CD4-positive, alpha-beta T cell (primary cell): ENCODE results near the gene RPL13A. TPM values are rescaled to one million over a fixed set of nuclear protein-coding genes. Genes with fewer than 3 reads are reported as not detected.

Source experiments
- ATAC-seq: fragments of 200-7000 bp; cut with Tn5 transposase; one replicate; pipeline ENCODE4 v1.10.0; 2022; ENCODE audit warnings: mild to moderate bottlenecking; ENCODE audit not compliant: poor library complexity
- CTCF ChIA-PET: fragments of 350-600 bp; sonication (Branson Sonifier 250); formaldehyde crosslinking; loops from one replicate; lab custom pipeline; 2021; ENCODE audit warnings: antibody characterized with exemption, inconsistent platforms; lab: Charles Lee
- POLR2A ChIA-PET: fragments of 350-600 bp; sonication (Branson Sonifier 250); formaldehyde crosslinking; loops from one replicate; lab custom pipeline; 2021; ENCODE audit warnings: antibody characterized with exemption, inconsistent platforms; lab: Charles Lee
- DNase-seq, 14 experiments: peaks; one replicate each; pipeline ENCODE4 v3.0.0-alpha.2; 2013 to 2020; ENCODE audit warnings: mixed read lengths in 2 of 14
- H3K27ac ChIP-seq, 2 donors: one replicate each; pipeline versions ENCODE4 v1.5.1 to v1.7.0; 2013; ENCODE audit warnings: low read length in 2 of 2, low read depth in 1 of 2, mild to moderate bottlenecking in 1 of 2
- H3K27me3 ChIP-seq, 2 experiments: 1 replicate in 1 of 2; 2 replicates in 1 of 2; pipeline versions ENCODE4 v1.6.1 to v1.7.0; 2013; ENCODE audit warnings: low read length in 2 of 2, control low read depth in 1 of 2, mild to moderate bottlenecking in 1 of 2, moderate library complexity in 1 of 2; ENCODE audit not compliant: insufficient read depth in 2 of 2, control insufficient read depth in 1 of 2
- H3K36me3 ChIP-seq: one replicate; pipeline ENCODE4 v1.6.1; 2013; ENCODE audit warnings: low read length, control low read depth; ENCODE audit not compliant: insufficient read depth
- H3K4me1 ChIP-seq: one replicate; pipeline ENCODE4 v1.6.1; 2013; ENCODE audit warnings: low read length, control low read depth; ENCODE audit not compliant: insufficient read depth
- H3K4me3 ChIP-seq: one replicate; pipeline ENCODE4 v1.5.1; 2013; ENCODE audit warnings: mild to moderate bottlenecking, low read length, moderate library complexity
- H3K9me3 ChIP-seq, 2 experiments: 1 replicate in 1 of 2; 2 replicates in 1 of 2; pipeline versions ENCODE4 v1.6.1 to v1.7.0; 2013; ENCODE audit warnings: low read length in 2 of 2, mild to moderate bottlenecking in 2 of 2, control low read depth in 1 of 2, moderate library complexity in 1 of 2; ENCODE audit not compliant: control insufficient read depth in 1 of 2, insufficient read depth in 1 of 2
- H3K27ac Mint-ChIP-seq: one replicate; pipeline ENCODE4 v1.8.0; 2020; ENCODE audit warnings: mixed read lengths
- H3K27me3 Mint-ChIP-seq: one replicate; pipeline ENCODE4 v1.8.0; 2021; ENCODE audit warnings: mixed read lengths
- H3K36me3 Mint-ChIP-seq: one replicate; pipeline ENCODE4 v1.8.0; 2021; ENCODE audit warnings: low read depth, mixed read lengths
- H3K4me1 Mint-ChIP-seq: one replicate; pipeline ENCODE4 v1.8.0; 2021; ENCODE audit warnings: low read depth, mixed read lengths
- H3K4me3 Mint-ChIP-seq: one replicate; pipeline ENCODE4 v1.8.0; 2020; ENCODE audit warnings: mild to moderate bottlenecking, mixed read lengths
- H3K9me3 Mint-ChIP-seq: one replicate; pipeline ENCODE4 v1.8.0; 2020; ENCODE audit warnings: mixed read lengths
- intact Hi-C, 2 experiments: fragments of 100-400 bp; cut with DNase I in 1 of 2; cut with micrococcal nuclease in 1 of 2; formaldehyde crosslinking; loops; one replicate each; pipeline versions ENCODE4 v1.15.1 to v1.9.0; 2023 to 2025; cut with DNase I, micrococcal nuclease
- total RNA-seq, 174 experiments: library from RNA in 2 of 174; stranded (reverse) in 2 of 174; gene quantifications; one replicate each; pipeline ENCODE4 v1.2.3 and lab custom pipeline; 2021 to 2026
- TF ChIP-seq, protein P1 (sequence below): fragments of 200-600 bp; IDR thresholded peaks from one replicate; pipeline ENCODE4 v1.8.0; 2022; ENCODE audit warnings: antibody characterized with exemption, mild to moderate bottlenecking

The RPL13A gene
- total RNA-seq, 2 experiments from 2014 or later = 5,328 to 5,481 TPM

DNA sequence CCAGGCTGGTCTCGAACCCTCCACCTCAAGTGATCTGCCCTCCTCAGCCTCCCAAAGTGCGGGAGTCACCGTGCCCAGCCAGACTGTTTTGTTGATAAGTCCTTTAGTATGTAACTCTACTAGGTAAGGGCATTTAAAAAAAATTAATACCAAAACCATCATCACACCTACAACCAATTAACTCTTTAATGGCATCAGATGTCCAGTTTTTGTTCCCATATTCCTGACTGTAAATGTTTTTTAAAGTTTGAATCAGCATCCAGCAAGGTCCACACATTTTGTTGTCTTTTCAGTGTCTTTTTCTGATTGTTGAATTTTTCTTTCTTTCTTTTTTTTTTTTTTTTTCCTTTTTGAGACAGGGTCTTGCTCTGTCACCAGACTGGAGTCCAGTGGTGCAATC, 30.6 kb downstream of the RPL13A start:
- TF ChIP-seq, protein P1, sequence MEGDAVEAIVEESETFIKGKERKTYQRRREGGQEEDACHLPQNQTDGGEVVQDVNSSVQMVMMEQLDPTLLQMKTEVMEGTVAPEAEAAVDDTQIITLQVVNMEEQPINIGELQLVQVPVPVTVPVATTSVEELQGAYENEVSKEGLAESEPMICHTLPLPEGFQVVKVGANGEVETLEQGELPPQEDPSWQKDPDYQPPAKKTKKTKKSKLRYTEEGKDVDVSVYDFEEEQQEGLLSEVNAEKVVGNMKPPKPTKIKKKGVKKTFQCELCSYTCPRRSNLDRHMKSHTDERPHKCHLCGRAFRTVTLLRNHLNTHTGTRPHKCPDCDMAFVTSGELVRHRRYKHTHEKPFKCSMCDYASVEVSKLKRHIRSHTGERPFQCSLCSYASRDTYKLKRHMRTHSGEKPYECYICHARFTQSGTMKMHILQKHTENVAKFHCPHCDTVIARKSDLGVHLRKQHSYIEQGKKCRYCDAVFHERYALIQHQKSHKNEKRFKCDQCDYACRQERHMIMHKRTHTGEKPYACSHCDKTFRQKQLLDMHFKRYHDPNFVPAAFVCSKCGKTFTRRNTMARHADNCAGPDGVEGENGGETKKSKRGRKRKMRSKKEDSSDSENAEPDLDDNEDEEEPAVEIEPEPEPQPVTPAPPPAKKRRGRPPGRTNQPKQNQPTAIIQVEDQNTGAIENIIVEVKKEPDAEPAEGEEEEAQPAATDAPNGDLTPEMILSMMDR = no peak
- Histone ChIP-seq H3K27ac (no peak overlapping the region), H3K36me3 (peaks cover 2% of the 10 kb centered on the region), H3K27me3 (no peaks in the 10 kb centered on the region), H3K4me3 (no peak overlapping the region), H3K4me1 (peaks cover 26% of the 10 kb centered on the region), H3K9me3 (no peaks in the 10 kb centered on the region)
- no peak overlapping the region for H3K27ac Mint-ChIP-seq
- no peak for DNase-seq
- ChIA-PET POLR2A (interaction anchor here (0.6 kb wide), 1 partner anchor 49 kb away, joined by 3 read pairs; no protein-coding TSS in a partner anchor), CTCF (no interaction called here)
- H3K9me3 Mint-ChIP-seq = no peaks in the 10 kb centered on the region
- H3K36me3 Mint-ChIP-seq = peaks cover 19% of the 10 kb centered on the region
- intact Hi-C loops = no loop called here
- no peak for ATAC-seq
- no peaks in the 10 kb centered on the region for H3K27me3 Mint-ChIP-seq
- H3K4me3 Mint-ChIP-seq = peak overlapping the region; percentile 18
- H3K4me1 Mint-ChIP-seq = peaks cover 29% of the 10 kb centered on the region

DNA sequence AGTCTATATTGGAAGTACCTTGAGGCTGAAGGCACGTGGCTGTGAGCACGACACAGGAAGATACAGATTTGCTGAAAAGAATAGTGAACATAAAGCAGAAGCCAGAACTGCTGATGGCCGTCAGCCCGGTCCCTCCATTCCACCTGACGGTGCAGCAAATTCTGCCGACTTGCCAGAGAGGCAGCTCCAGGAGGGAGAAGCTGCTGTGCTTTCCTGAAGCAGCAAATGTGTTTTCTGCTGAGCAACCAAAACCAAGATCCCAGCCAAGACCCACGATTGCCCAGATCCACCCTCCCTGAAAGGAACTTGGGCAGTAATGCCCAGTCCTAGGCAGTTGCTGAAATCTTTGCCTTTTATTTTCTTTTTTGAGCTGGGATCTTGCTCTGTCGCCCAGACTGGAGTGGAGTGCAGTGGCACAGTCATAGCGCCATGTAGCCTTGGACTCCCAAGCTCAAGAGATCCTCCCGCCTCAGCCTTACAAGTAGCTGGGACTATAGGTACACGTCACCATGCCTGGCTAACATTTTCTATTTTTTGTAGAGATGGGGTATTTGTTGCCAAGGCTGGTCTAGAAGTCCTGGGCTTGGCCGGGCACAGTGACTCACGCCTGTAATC, 33.4 kb downstream of the RPL13A start:
- POLR2A ChIA-PET = interaction anchor here (1.3 kb wide), 1 partner anchor 50 kb away, joined by 3 read pairs; no protein-coding TSS in a partner anchor
- intact Hi-C loops = no loop called here
- TF ChIP-seq, protein P1 = no peak

DNA sequence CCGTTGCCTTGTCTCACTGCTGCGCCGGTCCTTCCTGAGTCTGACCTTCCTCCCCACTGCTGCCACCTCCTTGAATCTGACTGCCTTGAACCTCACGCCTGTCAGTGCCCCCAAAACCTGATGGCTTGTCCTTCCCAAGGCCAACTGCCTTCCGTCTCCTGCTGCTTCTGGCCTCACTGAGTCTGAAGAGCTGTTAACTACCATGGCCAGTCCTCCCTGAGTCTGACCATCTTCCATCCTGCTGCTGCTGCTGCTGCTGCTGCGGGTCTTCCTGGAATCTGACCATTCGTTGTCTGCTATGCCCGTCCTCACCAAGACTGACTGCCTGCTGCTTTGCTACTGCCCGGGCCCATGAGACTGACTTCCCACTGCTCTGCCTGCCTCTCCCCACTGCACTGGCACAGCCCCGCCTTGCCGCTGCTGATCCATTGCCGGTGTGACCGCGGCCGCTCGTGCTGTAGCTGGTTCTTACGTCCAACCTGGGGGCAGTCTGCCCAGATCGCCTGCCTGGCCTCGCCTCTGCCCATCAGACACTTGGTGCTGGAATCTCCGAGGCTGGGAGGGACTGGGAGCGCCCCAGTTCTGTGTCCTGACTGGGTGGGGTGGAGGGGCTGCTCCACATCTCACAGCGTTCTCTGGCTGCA, 37.5 kb downstream of the RPL13A start:
- Histone ChIP-seq H3K27ac (no peak overlapping the region), H3K4me1 (peaks cover 15% of the 10 kb centered on the region), H3K36me3 (peaks cover 2% of the 10 kb centered on the region), H3K27me3 (no peaks in the 10 kb centered on the region), H3K4me3 (no peak overlapping the region), H3K9me3 (no peaks in the 10 kb centered on the region)
- intact Hi-C loops = loop anchor here in 1 of 2 experiments (2.0 kb wide), 1 partner anchor 14 kb away; no protein-coding TSS in a partner anchor
- ATAC-seq (no peak), DNase-seq (no peak)
- POLR2A ChIA-PET = no interaction called here
- TF ChIP-seq, protein P1 = no peak
- Mint-ChIP-seq H3K4me1 (peaks cover 22% of the 10 kb centered on the region), H3K27ac (no peak overlapping the region), H3K9me3 (no peaks in the 10 kb centered on the region), H3K27me3 (no peaks in the 10 kb centered on the region), H3K36me3 (peaks cover 20% of the 10 kb centered on the region), H3K4me3 (peak overlapping the region; percentile 15)
- CTCF ChIA-PET = interaction anchor here (1.4 kb wide), 1 partner anchor 22 kb away, joined by 5 read pairs; no protein-coding TSS in a partner anchor

More for the DNA sequence above, 33.4 kb downstream of the RPL13A start:
- H3K36me3 Mint-ChIP-seq = peaks cover 26% of the 10 kb centered on the region
- H3K27me3 ChIP-seq = no peaks in the 10 kb centered on the region
- H3K9me3 Mint-ChIP-seq = no peaks in the 10 kb centered on the region
- no peak overlapping the region for H3K4me3 ChIP-seq
- H3K4me1 ChIP-seq = peaks cover under 1% of the 10 kb centered on the region
- no peak overlapping the region for H3K27ac Mint-ChIP-seq
- ATAC-seq (no peak), DNase-seq (no peak)
- H3K27ac ChIP-seq = no peak overlapping the region
- no peaks in the 10 kb centered on the region for H3K9me3 ChIP-seq
- no peak overlapping the region for H3K4me3 Mint-ChIP-seq
- CTCF ChIA-PET = interaction anchor here (0.7 to 2.3 kb wide), 2 partner anchors 49 to 197 kb away, joined by 4 to 8 read pairs; no protein-coding TSS in a partner anchor
- peaks cover 17% of the 10 kb centered on the region for H3K4me1 Mint-ChIP-seq
- no peaks in the 10 kb centered on the region for H3K27me3 Mint-ChIP-seq
- H3K36me3 ChIP-seq = peaks cover 2% of the 10 kb centered on the region
